Tibial artery (tissue), 4 donors: ENCODE measurements around the gene KICS2.
A peak's percentile ranks its signal among the peaks of the same experiment; 100 is the strongest.

ENCODE experiments used
- DNase-seq, 2 donors: peaks; one replicate each; pipeline ENCODE4 v3.0.0-alpha.2; 2019
- H3K27ac ChIP-seq, 2 donors: fragments of 200-600 bp; sonication (generic) in 1 of 2; 1 replicate in 1 of 2; 2 replicates in 1 of 2; pipeline ENCODE4 v1.5.1; 2018 to 2019; ENCODE audit warnings: mild to moderate bottlenecking in 1 of 2
- H3K27me3 ChIP-seq, 2 donors: fragments of 200-600 bp; sonication (generic) in 1 of 2; one replicate each; pipeline versions ENCODE4 v1.5.1 to v1.6.0; 2016 to 2019
- H3K36me3 ChIP-seq, 3 donors: fragments of 200-600 bp; sonication (generic) in 2 of 3; one replicate each; pipeline ENCODE4 v1.5.1; 2016 to 2019; ENCODE audit warnings: mild to moderate bottlenecking in 2 of 3
- H3K4me1 ChIP-seq, 4 donors: fragments of 200-600 bp; sonication (generic) in 2 of 4; 1 replicate in 3 of 4; 2 replicates in 1 of 4; pipeline ENCODE4 v1.5.1; 2016 to 2019
- H3K4me3 ChIP-seq, 2 donors: fragments of 200-600 bp; sonication (generic) in 1 of 2; 1 replicate in 1 of 2; 2 replicates in 1 of 2; pipeline ENCODE4 v1.5.1; 2018 to 2019; ENCODE audit warnings: mild to moderate bottlenecking in 2 of 2
- H3K9me3 ChIP-seq, 3 donors: fragments of 200-600 bp; sonication (generic) in 1 of 3; one replicate each; pipeline ENCODE4 v1.5.1; 2016 to 2019
- CTCF ChIP-seq, 2 experiments: fragments of 200-600 bp in 1 of 2; fragments of 450-650 bp in 1 of 2; IDR thresholded peaks; one replicate each; pipeline ENCODE4 v1.5.1; 2017 to 2019; ENCODE audit warnings: antibody characterized with exemption in 2 of 2, mild to moderate bottlenecking in 1 of 2, moderate library complexity in 1 of 2
- intact Hi-C: fragments of 100-400 bp; cut with DNase I; formaldehyde crosslinking; loops from one replicate; pipeline ENCODE4 v1.15.0; 2023; ENCODE audit warnings: low total_unique reads

The KICS2 gene

DNA sequence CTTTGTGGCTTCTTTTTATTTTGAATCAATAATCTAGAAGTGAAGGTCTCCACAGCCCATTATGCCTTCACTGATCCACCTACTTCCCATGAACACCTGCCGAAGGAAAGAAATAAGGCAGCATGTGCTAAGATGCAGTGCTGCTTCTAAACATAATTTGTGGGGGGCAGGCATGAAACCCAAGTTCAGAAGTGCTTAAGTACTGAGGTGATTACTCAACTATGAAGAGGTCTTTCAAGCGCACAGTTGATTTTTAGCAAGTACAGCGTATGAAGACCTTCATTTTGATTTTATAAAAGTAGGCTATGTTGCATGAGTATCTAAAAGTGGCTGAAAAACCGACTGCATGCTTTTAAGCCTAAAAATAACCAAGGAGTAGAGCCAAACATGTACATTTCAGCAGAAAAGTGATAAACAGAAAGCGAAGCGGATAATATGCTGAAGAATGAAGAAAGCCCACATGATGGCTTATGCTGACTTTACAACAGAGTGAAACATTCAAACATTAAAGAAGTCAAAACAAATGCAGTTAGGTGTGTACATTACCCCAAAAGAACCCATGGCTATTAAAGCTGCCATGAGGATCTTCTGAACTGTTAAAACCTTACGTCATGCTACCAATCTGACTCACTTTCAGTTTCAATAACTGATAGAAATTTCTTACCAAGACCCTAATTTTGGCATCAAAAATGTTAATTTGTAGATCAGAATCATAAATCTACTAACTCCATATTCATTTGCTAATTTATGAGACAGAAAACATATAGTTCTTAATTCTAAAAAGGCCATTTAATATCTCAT lies 29.3 kb downstream of the KICS2 start:
- intact Hi-C loops = no loop called here
- no peaks in the 10 kb centered on the region for H3K9me3 ChIP-seq
- H3K4me3 ChIP-seq = peak overlapping the region in 1 of 2 donors; percentile 23
- peaks cover 0 to 9% (median 0%) of the 10 kb centered on the region in 4 donors for H3K4me1 ChIP-seq
- TF ChIP-seq CTCF (IDR thresholded peaks at IDR 0.05) = no peak
- no peak for DNase-seq
- H3K36me3 ChIP-seq = peaks cover 0 to 11% (median 8%) of the 10 kb centered on the region in 3 donors
- H3K27me3 ChIP-seq = no peaks in the 10 kb centered on the region
- no peak overlapping the region for H3K27ac ChIP-seq

DNA sequence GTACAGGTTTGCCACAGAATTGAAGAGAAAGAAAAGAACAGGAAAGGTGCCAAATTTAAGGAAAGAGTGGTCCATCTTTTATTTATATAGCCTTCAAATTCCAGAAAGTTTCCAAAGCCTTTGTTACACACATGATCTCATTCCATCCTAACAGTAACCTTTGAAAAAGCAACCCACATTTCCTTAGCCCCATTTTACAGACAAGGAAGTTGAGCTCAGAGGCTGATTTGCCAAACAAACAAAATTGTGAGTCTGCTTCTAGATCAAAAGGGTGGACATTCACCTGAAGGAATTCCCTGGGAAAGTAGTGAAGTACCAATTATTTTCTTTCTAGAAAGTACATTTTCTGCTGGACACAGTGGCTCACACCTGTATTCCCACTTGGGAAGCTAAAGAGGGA lies 32.0 kb downstream of the KICS2 start:
- Histone ChIP-seq H3K4me1 (peaks cover 0 to 9% (median 0%) of the 10 kb centered on the region in 4 donors), H3K4me3 (no peak overlapping the region), H3K9me3 (no peaks in the 10 kb centered on the region), H3K27ac (no peak overlapping the region), H3K36me3 (peaks cover 0 to 11% (median 8%) of the 10 kb centered on the region in 3 donors), H3K27me3 (no peaks in the 10 kb centered on the region)
- no peak for DNase-seq
- no peak for TF ChIP-seq CTCF (IDR thresholded peaks at IDR 0.05)
- intact Hi-C loops = no loop called here

DNA sequence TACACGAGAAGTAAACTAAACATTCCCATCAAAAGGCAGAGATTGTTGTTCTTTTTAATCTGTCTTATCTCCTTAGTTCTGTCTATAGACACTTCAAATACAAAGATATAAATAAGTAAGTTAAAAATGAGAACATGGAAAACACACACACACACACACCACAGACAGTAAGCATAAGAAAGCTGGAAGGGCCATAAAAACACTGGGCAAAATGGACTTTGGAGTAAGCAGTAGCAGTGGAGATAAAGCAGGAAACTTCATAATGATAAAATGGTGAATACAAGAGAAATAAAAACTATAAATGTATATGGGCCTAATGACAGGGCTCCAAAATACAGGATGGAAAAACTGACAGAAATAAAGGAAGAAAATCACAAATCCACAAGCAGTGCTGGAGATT lies 32.6 kb downstream of the KICS2 start:
- no peak for TF ChIP-seq CTCF (IDR thresholded peaks at IDR 0.05)
- Histone ChIP-seq H3K4me3 (no peak overlapping the region), H3K4me1 (peaks cover 0 to 6% (median 0%) of the 10 kb centered on the region in 4 donors), H3K36me3 (peaks cover 0 to 11% (median 8%) of the 10 kb centered on the region in 3 donors), H3K27me3 (no peaks in the 10 kb centered on the region), H3K27ac (no peak overlapping the region), H3K9me3 (no peaks in the 10 kb centered on the region)
- no peak for DNase-seq
- intact Hi-C loops = no loop called here

DNA sequence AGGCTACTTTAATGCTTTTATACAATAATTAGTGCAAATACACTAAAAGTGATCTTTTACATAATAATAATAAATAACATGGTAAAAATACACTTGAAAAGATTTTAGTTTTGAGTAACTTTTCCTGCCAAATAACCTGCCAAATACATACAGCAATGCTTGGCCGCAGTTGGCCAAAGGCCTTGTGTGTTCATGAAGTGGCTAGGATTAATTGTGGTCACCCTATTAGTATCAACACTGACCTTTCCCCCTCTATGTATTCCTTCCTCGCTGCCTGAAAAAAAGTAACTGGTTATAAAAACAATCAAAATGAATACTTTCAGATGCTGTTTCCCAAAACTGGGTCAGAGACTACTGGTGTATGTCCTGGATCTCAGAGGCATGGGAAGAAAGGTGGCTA lies 34.3 kb downstream of the KICS2 start:
- H3K27me3 ChIP-seq = no peaks in the 10 kb centered on the region
- intact Hi-C loops = no loop called here
- no peaks in the 10 kb centered on the region for H3K9me3 ChIP-seq
- no peaks in the 10 kb centered on the region for H3K36me3 ChIP-seq
- TF ChIP-seq CTCF (IDR thresholded peaks at IDR 0.05) = no peak
- H3K4me3 ChIP-seq = no peak overlapping the region
- no peaks in the 10 kb centered on the region for H3K4me1 ChIP-seq
- H3K27ac ChIP-seq = no peak overlapping the region
- DNase-seq = no peak

GRCh38 chr12:64187370-64187769 lies 34.7 kb downstream of the KICS2 start:
- H3K9me3 ChIP-seq = no peaks in the 10 kb centered on the region
- DNase-seq = no peak
- H3K4me1 ChIP-seq = peaks cover 0 to 2% (median under 1%) of the 10 kb centered on the region in 4 donors
- H3K27me3 ChIP-seq = no peaks in the 10 kb centered on the region
- intact Hi-C loops = no loop called here
- no peak for TF ChIP-seq CTCF (IDR thresholded peaks at IDR 0.05)
- H3K27ac ChIP-seq = no peak overlapping the region
- no peaks in the 10 kb centered on the region for H3K36me3 ChIP-seq
- no peak overlapping the region for H3K4me3 ChIP-seq
